Stimulated activated CD8-positive, alpha-beta memory T cell treated with anti-CD3 and anti-CD28 coated beads, Interleukin-15, amount 100 ng/mL, for 24 hours (primary cell): Measurements from ENCODE around the gene ASL.
"Not testable (repeated sequence)": the region's sequence is repeated elsewhere in the genome, so short reads cannot be mapped to it uniquely, and the experiment has no call there.

Experiments used
- DNase-seq: peaks from one replicate; pipeline ENCODE4 v3.0.0-alpha.2; 2020; ENCODE audit warnings: low read depth

The ASL gene

DNA sequence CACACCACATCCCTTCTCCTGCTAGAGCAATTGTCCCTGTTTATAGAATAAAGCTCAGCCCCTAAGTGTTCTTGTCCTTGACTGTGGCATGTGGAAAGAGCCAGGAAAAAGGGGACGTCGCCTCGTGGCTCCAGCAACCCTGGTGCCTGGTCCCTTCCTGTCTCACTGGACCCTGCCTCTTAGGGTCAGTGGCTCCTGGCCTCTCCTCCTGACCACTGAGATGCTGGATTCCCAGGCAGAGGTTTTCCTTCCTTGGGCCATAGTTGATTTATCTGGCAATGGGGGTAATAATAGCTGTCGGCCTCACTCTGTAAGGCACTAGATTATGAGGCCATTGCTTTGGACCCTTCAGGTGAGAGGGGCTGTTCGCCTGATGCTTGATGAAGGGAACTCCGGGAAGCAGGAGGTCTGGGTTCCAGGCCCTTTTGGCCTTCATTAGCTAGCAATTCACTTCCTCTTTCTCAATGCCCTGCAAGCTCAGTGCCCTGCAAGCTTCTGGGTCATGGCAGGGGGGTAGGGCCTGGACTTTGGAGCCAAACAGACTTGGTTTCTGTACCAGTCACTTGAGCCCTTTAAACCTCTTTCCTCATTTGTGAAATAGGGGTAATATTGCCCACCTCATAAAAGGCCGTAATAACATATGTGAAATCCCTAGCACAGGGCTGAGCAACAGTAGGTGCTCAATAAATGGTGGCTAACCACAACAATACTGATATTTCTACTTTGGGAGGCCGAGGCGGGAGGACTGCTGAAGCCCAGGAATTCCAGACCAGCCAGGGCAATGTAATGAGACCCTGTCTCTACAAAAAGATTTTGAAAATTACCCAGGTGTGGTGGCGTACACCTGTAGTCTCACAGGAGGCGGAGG lies 1.1 kb downstream of the ASL start:
- DNase-seq: no peak

DNA sequence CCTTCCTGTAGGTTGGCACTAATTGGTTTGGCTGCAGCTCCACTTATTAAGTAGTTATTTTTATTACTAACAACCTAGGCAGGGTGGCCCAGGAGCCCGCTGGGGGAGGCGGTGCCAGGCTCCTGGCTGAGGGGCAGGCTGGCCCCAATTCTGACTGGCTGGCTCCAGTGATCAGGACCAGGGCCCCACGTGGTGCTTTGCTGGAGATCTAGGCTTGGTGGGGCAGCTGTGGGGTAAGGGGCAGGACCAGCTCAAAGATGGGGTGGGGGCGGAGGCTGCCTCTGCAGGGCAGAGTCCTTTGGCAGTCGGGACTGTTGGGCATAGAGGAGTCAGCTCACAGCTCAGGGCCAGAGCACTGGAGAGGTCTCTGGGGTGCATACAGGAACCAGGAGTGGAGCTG lies 2.4 kb downstream of the ASL start:
- DNase-seq: no peak

DNA sequence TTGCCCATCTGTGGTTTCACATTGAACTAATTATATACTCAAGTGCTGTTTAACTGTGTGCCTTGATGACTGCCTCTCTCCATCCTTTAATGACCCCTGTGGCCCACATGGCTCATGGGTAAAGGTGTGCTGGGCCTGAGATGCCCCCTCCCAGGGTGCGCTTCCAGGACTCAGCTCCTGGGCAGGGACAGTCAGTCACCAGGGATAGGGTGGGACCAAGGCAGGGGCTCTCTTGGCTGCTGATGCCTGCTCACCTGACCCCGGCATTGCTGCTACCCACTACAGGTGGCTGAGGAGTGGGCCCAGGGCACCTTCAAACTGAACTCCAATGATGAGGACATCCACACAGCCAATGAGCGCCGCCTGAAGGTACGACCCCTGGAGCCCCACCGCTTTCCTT lies 6.5 kb downstream of the ASL start:
- DNase-seq: no peak

DNA sequence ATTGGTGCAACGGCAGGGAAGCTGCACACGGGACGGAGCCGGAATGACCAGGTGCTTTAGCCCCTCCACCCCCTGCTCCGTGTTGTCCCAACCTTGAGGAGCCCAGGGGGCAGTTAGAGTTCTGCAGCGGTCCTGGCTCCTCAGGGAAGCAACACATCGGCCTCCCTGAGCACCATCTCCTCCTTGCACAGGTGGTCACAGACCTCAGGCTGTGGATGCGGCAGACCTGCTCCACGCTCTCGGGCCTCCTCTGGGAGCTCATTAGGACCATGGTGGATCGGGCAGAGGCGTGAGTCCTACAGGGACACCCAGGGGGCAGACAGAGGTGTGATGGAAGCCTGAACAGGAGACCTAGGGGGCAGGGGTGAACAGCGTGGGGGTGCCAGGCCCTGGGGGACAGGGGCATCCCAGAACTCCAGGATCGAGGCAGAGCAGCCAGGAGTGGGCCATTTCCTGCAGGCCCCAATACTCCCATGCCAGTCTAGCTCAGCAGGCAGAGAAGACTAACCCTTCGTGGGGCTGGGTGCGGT lies 7.3 kb downstream of the ASL start:
- no peak for DNase-seq

DNA sequence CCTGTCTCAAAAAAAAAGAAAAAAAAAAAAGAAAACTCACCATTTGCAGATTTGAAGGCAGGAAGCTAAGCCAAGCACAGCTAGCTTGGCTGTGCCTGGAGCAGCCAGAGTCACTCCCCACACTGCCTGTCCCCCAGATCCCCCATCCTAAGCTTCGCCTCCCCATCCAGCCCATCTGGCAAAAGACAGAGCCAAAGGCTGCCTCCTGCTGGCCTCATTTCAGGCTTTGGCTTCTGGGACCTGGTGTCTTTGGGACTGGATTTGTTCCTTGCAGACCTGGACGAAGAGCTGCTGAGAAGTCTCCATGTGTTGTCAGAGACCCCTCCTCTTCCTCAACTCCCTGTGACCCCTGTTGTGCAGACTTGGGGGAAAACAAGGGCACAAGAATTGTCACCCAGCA lies 8.1 kb downstream of the ASL start:
- no peak for DNase-seq

DNA sequence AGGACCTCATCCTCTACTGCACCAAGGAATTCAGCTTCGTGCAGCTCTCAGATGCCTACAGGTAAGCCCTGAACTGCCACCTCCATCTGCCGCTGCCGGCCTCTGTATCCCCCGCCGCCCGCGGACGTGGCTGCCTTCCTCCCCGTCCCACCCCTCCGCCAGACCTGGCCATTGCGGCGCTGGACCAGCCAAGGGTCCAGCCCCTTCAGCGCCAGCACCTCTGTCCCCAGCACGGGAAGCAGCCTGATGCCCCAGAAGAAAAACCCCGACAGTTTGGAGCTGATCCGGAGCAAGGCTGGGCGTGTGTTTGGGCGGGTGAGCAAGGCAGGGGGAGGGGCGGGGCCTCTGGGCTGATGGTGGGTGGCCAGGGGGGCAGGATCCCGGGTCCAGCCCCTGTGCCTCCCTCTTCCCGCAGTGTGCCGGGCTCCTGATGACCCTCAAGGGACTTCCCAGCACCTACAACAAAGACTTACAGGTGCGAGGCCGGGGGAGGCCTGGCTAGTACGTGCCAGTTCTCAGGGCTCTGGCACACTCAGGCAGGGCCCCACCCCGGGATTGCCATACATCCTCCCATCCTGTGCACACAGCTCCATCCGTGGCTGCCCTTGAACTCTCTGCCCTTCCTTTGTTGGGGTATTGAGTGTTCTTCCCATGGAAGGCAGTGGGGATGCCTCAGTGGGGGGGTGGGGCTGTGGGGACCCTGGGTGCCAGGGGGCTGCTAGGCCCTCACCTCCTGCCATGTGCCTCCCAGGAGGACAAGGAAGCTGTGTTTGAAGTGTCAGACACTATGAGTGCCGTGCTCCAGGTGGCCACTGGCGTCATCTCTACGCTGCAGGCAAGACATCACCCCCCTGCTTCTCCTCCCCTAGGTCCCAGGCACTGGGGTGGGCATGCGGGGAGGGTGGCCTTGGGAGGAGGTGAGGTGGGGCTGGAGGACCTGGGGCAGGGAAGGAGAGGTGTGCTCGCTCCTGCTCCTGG lies 13.5 kb downstream of the ASL start:
- no peak for DNase-seq

DNA sequence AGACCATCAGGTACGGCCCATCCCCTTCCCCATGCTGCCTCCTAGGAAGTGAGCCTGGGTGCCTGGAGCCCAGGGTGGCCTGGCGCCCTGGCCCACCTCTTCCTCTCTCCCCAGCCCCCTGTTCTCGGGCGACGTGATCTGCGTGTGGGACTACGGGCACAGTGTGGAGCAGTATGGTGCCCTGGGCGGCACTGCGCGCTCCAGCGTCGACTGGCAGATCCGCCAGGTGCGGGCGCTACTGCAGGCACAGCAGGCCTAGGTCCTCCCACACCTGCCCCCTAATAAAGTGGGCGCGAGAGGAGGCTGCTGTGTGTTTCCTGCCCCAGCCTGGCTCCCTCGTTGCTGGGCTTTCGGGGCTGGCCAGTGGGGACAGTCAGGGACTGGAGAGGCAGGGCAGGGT lies 17.0 kb downstream of the ASL start:
- DNase-seq: no peak

DNA sequence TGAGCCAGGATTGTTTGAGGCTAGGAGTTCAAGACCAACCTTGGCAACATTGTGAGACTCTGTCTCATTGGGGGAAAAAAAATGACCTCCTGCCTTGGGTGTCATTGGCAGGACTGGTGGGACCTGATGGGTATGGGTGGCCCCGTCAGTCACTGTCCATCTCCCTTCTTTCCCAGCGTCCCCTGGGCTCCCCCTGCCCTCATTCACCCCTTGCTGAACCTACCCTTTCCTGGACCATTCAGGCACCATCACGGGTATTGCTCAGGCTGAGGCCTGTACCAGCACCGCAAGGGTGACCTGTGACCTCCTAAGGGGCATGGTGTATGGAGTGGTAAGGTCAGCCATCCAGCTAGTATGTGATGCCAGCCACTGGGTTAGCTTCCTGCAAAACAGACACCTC lies 19.4 kb downstream of the ASL start:
- DNase-seq: no peak

DNA sequence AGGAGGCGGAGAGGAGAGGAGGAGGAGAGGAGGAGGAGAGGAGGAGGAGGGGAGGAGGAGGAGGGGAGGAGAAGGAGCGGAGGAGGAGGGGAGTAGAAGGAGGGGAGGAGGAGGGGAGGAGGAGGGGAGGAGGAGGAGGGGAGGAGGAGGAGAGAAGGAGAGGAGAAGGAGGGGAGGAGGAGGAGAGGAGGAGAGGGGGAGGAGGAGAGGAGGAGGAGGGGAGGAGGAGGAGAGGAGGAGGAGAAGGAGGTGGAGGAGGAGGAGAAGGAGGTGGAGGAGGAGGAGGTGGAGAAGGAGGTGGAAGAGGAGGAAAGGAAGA lies 23.6 kb downstream of the ASL start:
- no peak for DNase-seq

DNA sequence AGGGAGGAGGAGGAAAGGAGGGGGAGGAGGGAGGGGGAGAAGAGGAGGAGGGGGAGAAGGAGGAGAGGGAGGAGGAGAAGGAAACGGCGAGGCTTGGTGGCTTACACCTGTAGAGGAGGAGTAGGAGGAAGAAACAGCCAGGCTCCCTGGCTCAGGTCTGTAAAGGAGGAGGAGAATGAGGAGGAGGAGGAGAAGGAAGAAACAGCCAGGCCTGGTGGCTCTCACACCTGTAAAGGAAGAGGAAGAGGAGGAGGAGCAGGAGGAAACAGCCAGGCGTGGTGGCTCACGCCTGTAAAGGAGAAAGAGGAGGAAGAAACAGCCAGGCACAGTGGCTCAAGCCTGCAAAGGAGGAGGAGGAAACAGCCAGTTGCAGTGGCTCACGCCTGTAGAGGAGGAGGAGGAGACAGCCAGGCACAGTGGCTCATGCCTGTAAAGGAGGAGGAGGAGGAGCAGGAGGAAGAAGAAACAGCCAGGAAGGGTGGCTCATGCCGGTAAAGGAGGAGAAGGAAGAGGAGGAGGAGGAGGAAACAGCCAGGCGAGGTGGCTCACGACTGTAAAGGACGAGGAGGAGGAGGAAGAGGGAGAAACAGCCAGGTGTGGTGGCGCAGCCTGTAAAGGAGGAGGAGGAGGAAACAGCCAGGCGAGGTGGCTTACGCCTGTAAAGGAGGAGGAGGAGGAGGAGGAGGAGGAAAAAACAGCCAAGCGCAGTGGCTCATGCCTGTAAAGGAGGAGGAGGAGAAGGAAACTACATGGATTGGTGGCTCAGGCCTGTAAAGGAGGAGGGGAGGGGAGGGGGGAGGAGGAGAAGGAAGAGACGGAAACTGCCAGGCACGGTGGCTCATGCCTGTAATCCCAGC lies 24.2 kb downstream of the ASL start:
- DNase-seq: no peak

DNA sequence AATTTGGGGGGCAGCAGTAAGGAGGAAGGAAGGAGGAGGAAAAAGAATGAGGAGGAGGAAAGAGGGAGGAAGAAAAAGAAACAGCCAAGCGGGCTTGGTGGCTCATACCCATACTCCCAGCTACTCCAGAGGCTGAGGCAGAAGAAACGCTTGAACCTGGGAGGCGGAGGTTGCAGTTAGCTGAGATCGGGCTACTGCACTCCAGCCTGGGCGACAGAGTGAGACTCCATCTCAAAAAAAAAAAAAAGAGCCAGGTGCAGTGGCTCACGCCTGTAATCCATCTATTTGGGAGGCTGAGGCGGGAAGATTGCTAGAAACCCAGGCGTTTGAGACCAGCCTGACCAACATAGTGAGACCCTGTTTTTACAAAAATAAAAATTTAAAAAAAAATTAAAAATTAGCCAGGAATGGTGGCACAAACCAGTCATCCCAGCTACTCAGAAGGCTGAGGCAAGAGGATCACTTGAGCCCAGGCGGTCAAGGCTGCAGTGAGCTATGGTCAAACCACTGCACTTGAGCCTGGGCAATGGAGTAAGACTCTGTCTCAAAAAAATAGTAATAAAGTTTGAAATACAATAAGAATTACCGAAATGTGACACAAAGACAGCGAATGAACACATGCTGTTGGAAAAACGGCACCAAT lies 24.9 kb downstream of the ASL start:
- no peak for DNase-seq

DNA sequence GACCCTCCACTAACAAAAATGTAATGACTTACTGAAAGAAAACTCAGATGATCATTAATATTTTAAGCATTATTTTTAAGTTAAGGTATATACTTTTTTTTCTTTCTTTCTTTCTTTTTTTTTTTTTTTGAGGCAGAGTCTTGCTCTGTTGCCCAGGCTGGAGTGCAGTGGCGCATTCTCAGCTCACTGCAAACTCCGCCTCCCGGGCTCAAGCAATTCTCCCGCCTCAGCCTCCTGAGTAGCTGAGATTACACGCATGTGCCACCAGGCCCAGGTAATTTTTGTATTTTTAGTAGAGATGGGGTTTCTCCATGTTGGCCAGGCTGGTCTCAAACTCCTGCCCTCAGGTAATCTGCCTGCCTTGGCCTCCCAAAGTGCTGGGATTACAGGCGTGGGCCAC lies 26.5 kb downstream of the ASL start:
- not testable (repeated sequence) for DNase-seq

DNA sequence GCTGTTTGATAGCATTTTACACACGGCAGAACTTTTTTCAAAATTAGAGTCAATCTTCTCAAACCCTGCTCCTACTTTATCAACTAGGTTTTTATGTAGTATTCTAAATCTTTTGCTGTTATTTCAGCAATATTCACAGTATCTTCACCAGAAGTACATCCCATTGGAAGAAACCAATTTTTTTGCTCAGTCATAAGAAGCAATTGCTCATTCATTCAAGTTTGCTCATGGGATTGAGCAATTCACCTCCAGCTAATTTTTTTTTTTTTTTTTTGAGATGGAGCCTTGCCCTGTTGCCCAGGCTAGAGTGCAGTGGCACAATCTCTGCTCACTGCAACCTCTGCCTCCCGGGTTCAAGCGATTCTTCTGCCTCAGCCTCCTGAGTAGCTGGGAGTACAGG lies 28.4 kb downstream of the ASL start:
- DNase-seq: not testable (repeated sequence)

DNA sequence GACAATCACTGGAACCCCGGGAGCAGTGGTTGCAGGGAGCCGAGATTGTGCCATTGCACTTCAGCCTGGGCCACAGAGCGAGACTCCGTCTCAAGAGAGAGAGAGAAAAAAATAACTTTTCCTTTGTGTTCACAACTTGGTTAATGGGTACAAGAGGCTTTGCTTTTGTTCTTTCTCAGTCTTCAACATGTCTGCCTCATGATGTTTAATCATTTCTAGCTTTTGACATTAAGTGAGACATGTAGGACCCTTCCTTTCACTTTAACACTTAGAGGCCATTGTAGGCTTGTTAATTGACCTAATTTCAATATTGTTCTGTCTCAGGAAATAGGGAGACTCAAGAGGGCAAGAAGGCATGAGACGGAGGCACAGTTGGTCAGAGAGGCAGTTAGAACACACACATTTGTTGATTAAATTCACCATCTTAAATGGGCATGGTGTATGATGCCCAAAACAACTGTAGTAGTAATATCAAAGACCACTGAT lies 29.7 kb downstream of the ASL start:
- DNase-seq: no peak

DNA sequence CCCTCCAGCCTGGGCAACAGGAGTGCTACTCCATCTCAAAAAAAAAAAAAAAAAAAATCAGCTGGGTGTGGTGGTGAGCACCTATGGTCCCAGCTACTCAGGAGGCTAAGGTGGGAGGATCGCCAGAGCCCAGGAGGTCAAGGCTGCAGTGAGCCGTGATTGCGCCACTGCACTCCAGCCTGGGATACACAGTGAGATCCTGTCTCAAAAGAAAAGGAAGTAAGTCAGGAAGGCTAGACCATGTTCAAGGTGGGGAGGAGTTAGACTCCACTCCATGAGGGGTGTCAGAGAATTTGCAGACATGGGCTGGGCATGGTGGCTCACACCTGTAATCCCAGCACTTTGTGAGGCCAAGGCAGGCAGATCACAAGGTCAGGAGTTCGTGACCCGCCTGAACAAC lies 32.8 kb downstream of the ASL start:
- not testable (repeated sequence) for DNase-seq

DNA sequence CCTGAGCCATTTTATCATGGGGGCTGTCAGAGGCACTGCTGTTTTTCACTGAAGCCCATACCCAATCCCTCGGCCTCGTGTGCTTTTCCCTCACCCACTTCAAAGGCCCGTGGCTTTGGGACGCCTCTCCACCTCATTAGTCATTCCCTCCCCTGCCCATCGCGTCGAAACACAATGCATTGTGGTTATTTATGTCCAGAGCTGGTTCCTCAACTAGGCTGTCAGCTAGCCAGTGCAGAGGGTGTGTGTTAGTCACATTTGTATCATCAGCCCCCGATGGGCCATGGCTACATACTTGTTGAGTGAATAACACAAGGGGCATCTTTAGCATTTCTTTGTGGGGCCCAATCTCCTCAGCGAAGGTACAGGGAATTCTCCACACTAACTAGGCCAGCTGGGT lies 35.2 kb downstream of the ASL start:
- no peak for DNase-seq

DNA sequence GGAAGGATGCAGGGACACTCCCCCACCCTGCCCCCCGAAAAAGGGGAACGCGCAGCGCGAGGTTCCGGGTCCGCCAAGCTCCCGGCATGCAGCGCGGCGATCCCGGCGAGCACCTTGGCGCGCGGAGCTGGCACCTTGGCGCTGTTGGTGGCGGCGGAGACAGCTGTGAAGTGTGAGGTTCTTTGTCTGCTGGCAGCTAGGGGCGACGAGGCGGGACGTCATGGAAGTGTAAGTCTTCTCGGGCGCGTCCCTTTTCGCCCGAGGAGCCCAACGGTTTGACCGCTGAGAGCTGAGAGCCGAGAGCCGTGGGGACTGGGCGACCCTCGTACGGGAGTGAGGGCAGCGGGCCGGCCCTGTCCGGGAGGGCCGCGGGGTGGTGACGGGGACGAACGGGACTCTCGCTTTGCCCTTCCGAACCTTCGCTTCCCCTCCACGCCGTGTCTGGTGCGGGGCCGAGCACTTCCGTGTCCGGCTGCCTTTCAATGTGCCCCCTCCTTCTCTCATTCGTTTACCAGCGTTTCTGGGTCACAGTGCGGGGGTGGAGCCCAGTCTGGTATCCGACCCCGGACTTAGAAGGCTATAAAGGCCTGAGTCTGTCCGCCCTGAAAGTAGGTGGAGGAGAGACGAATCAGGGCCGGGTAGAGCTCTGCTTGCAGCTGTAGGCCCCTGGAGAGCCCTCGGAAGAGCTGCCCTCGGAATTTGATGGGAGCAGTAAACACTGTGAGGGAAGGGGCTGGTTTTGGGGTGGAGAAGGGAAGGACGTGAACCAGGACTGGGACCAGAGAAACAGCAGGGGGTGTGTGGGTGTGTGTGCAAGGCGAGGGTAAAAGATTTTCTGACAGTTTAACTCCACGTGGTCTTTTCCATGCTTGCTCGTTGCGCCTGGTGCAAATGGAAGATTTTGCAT lies 39.4 kb downstream of the ASL start, which contains the start of gene CRCP:
Gene CRCP (plus strand): TSS at position 105 of the 907 bp plus-strand sequence. CDS start 116 bp downstream, at position 221.
- peak; percentile 71 for DNase-seq

DNA sequence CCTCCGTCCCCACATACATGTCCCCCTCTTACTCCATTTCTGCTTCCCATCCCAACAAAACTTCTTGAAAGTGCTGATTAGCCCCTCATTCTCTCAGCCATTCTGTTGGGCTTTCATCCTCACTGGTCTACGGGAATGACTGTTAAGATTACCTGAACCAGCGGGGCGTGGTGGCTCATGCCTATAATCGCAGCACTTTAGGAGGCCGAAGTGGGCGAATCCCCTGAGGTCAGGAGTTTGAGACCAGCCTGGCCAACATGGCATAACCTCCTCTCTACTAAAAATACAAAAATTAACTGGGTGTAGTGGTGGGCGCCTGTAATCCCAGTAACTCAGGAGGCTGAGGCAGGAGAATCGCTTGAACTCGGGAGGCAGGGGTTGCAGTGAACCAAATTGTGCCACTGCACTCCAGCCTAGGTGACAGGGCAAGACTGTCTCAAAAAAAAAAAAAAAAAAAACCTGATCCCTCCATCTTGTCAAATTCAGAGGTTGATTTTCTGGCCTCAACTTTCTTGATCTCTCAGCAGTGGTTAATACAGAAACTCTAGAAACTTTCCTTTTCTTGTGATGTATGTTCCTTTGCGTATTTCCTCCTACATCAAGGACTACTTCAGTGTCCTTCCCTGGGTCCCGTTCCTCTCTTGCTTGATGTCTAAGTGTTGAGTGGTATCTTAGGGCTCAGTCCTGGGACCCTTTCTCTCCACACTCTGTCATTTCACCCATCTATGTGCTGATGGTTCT lies 41.2 kb downstream of the ASL start:
- not testable (repeated sequence) for DNase-seq

DNA sequence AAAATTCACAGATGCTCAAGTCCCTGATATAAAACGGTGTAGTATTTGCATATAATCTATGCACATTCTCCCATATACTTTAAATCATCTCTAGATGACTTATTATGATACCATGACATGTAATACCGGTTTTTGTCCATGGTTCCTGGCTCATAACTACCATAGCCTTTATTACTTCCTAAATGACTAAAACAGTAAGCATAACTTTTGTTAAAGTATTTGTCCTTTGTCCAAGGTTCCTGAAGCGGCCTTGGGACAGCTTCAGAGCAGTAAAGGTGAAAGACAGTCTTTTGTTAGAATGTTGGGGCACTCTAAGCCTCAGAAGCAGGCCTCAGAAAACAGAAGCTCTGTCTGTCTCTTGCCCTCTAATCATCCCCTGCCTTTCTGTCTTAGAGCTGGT lies 43.0 kb downstream of the ASL start:
- no peak for DNase-seq
